Spleen (tissue), 11 donors: Measurements from ENCODE around the gene PVALEF. TPM values are rescaled to one million over a fixed set of nuclear protein-coding genes. Genes with fewer than 3 reads are reported as not detected.

ENCODE experiments used
- DNase-seq: peaks from one replicate; pipeline ENCODE4 v3.0.0-alpha.2; 2020
- H3K27ac ChIP-seq, 8 donors: fragments of 200-600 bp; sonication (generic) in 7 of 8; 1 replicate in 4 of 8; 2 replicates in 4 of 8; pipeline versions ENCODE4 v1.5.0 to v1.8.0; 2016 to 2021; ENCODE audit warnings: inconsistent platforms in 4 of 8, mild to moderate bottlenecking in 4 of 8, moderate library complexity in 1 of 8
- H3K27me3 ChIP-seq, 7 donors: fragments of 200-600 bp; sonication (generic) in 6 of 7; replicated peaks in 1 of 7; 1 replicate in 4 of 7; 2 replicates in 3 of 7; pipeline versions ENCODE4 v1.5.0 to v1.8.0; 2016 to 2021; ENCODE audit warnings: inconsistent platforms in 3 of 7, mild to moderate bottlenecking in 1 of 7
- H3K36me3 ChIP-seq, 6 donors: fragments of 200-600 bp; sonication (generic) in 5 of 6; 1 replicate in 4 of 6; 2 replicates in 2 of 6; pipeline versions ENCODE4 v1.5.0 to v1.8.0; 2016 to 2021; ENCODE audit warnings: inconsistent platforms in 2 of 6
- H3K4me1 ChIP-seq, 6 donors: fragments of 200-600 bp; sonication (generic) in 5 of 6; 1 replicate in 3 of 6; 2 replicates in 3 of 6; pipeline versions ENCODE4 v1.5.0 to v1.8.0; 2016 to 2021; ENCODE audit warnings: inconsistent platforms in 3 of 6
- H3K4me3 ChIP-seq, 8 donors: fragments of 200-600 bp; sonication (generic) in 7 of 8; 1 replicate in 4 of 8; 2 replicates in 4 of 8; pipeline versions ENCODE4 v1.5.0 to v1.8.0; 2016 to 2021; ENCODE audit warnings: inconsistent platforms in 4 of 8, mild to moderate bottlenecking in 4 of 8, moderate library complexity in 2 of 8
- H3K9me3 ChIP-seq, 8 donors: fragments of 200-600 bp; sonication (generic) in 7 of 8; 1 replicate in 4 of 8; 2 replicates in 4 of 8; pipeline versions ENCODE4 v1.5.0 to v1.8.0; 2016 to 2021; ENCODE audit warnings: inconsistent platforms in 4 of 8
- POLR2A ChIP-seq, 3 donors: fragments of 450-650 bp; IDR thresholded peaks; one replicate each; pipeline ENCODE4 v1.5.1; 2017; ENCODE audit warnings: antibody characterized with exemption in 3 of 3, mild to moderate bottlenecking in 1 of 3
- POLR2AphosphoS5 ChIP-seq, 3 donors: sonication (generic); formaldehyde crosslinking; IDR thresholded peaks; one replicate each; pipeline ENCODE4 v1.5.1; 2017; ENCODE audit warnings: antibody characterized with exemption in 3 of 3
- WGBS, 5 donors: extraction: QIAGEN DNeasy Blood & Tissue Kit in 3 of 5; methylation state at CpG; one replicate each; pipeline versions ENCODE4 v1.1.5 to v1.1.7; 2013 to 2018; 5-methylcytosine and 5-hydroxymethylcytosine counted together
- intact Hi-C: fragments of 100-400 bp; cut with DNase I; formaldehyde crosslinking; loops from one replicate; pipeline ENCODE4 v1.15.0; 2023; ENCODE audit warnings: low total_unique reads
- polyA plus RNA-seq, 3 donors: library from polyadenylated mRNA; stranded (reverse); fragments of 200-250 nt; gene quantifications; one replicate each; pipeline ENCODE4 v1.2.1, GENCODE V29; 2013
- total RNA-seq, 7 donors: library from RNA; depleted of rRNA in 3 of 7; stranded (reverse); fragments of >200 nt in 3 of 7; fragmentation: NEBNext Ultra II Directional in 4 of 7; extraction: Animal tissue kit (Norgen Biotek cat#: 25700) in 4 of 7; gene quantifications; one replicate each; pipeline versions ENCODE4 v1.1.0 to v1.2.1, GENCODE V29; 2016 to 2021
- TF ChIP-seq, protein P1 (sequence below), 11 experiments: fragments of 200-600 bp in 7 of 11; fragments of 450-650 bp in 4 of 11; sonication (generic) in 4 of 11; IDR thresholded peaks in 8 of 11; conservative IDR thresholded peaks in 3 of 11; 1 replicate in 7 of 11; 2 replicates in 4 of 11; pipeline versions ENCODE4 v1.4.0 to v1.8.0; 2016 to 2021; ENCODE audit warnings: antibody characterized with exemption in 11 of 11, inconsistent platforms in 4 of 11, mild to moderate bottlenecking in 1 of 11
- donor health status: healthy with polysubstance abuse.
- donor health status: DM: no; HTN: no; CAD: no; lungs with moderate emphysema.
- donor health status: DM: no; HTN: no; CAD: no.
- donor health status: Bipolar disorder and iron deficiency.
- donor health status: healthy.
- donor health status: DM: no; HTN: no; CAD: no.
- donor health status: DM: yes; HTN: yes; CAD: no.

The PVALEF gene
- total and polyA plus RNA-seq, 10 donors: not detected

DNA sequence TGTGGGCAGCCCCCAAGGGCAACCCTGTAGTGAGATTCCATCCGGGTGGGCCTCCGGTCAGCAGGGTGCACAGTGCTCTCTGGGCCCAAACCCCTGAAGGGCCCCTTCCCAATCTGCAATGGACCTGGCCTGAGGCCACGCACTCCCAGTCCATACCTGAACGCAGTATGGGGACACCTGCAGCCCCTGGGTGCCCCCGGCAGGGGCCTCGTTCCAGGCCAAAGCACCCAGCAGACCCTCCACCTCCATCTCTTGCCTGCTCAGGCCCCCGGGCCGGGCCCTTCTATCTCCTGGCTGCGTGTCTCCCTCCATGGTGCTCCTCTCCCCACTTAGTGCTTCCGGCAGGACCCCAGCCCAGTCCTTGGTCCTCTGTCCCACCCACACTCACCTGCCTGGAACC lies 18.0 kb downstream of the PVALEF start:
- intact Hi-C loops: no loop called here
- TF ChIP-seq POLR2A (IDR thresholded peaks at IDR 0.05): no peak
- no peak for TF ChIP-seq POLR2AphosphoS5 (IDR thresholded peaks at IDR 0.05)
- TF ChIP-seq, protein P1, sequence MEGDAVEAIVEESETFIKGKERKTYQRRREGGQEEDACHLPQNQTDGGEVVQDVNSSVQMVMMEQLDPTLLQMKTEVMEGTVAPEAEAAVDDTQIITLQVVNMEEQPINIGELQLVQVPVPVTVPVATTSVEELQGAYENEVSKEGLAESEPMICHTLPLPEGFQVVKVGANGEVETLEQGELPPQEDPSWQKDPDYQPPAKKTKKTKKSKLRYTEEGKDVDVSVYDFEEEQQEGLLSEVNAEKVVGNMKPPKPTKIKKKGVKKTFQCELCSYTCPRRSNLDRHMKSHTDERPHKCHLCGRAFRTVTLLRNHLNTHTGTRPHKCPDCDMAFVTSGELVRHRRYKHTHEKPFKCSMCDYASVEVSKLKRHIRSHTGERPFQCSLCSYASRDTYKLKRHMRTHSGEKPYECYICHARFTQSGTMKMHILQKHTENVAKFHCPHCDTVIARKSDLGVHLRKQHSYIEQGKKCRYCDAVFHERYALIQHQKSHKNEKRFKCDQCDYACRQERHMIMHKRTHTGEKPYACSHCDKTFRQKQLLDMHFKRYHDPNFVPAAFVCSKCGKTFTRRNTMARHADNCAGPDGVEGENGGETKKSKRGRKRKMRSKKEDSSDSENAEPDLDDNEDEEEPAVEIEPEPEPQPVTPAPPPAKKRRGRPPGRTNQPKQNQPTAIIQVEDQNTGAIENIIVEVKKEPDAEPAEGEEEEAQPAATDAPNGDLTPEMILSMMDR (IDR thresholded peaks at IDR 0.05 in 8 of 11, conservative IDR thresholded peaks at IDR 0.05 in 3 of 11): no peak
- DNase-seq: no peak
- H3K4me3 ChIP-seq: no peak overlapping the region
- H3K36me3 ChIP-seq: peaks cover 0 to 2% (median 0%) of the 10 kb centered on the region in 6 donors
- H3K27me3 ChIP-seq: peaks cover 0 to 29% (median 0%) of the 10 kb centered on the region in 7 donors
- peaks cover 0 to 6% (median 0%) of the 10 kb centered on the region in 6 donors for H3K4me1 ChIP-seq
- no peaks in the 10 kb centered on the region for H3K9me3 ChIP-seq
- WGBS, 5 donors: 85 to 93% (median 90%) methylated on average over 8 to 10 of the region's 10 CpGs
- H3K27ac ChIP-seq: no peak overlapping the region

DNA sequence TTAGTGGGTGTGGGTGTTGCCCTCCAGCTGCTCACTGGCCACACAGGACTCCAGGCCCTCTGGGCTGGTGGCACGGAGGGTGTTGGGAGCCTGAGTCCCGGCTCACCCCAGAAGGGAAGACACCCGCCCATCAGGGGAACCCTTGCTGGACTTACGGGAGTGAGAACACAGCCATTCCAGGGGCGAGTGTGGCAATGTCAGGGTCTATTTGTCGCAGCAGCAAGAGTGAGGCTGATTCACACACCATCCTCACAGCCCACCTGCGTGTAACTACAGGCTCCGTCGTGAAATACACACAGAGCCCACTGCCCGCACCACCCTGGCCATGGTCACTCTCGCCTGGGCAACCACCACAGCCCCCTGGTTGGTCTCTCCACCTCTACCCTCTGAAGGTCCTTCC lies 18.5 kb downstream of the PVALEF start:
- TF ChIP-seq POLR2A (IDR thresholded peaks at IDR 0.05) (no peak), POLR2AphosphoS5 (IDR thresholded peaks at IDR 0.05) (no peak)
- TF ChIP-seq, protein P1 (IDR thresholded peaks at IDR 0.05 in 8 of 11, conservative IDR thresholded peaks at IDR 0.05 in 3 of 11): no peak
- no peaks in the 10 kb centered on the region for H3K9me3 ChIP-seq
- H3K36me3 ChIP-seq: peaks cover 0 to 7% (median 0%) of the 10 kb centered on the region in 6 donors
- 90 to 95% (median 93%) methylated on average over 8 to 11 of the region's 11 CpGs for WGBS, 5 donors
- no peak for DNase-seq
- peaks cover 0 to 29% (median 0%) of the 10 kb centered on the region in 7 donors for H3K27me3 ChIP-seq
- H3K4me1 ChIP-seq: peaks cover 0 to 6% (median 0%) of the 10 kb centered on the region in 6 donors
- intact Hi-C loops: no loop called here
- no peak overlapping the region for H3K27ac ChIP-seq
- H3K4me3 ChIP-seq: no peak overlapping the region

DNA sequence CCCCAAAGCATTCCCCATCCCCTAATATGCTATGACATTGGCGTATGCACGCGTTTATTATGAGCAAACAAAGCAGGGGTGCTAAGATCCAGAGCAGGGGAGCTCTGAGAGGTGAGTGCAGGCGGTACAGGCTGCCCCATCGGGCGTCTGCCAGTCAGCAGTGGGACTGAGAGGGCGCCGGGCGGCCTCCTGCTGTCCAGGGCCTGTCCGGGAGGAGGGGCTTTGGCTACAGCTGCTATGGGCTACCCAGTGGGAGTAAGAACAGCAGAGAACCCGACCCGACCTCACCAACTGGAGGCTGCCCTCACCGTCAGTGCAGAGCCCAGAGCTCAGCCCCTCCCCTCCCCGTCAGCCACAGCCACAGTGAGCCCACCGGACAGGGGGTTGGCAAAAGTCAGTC lies 19.2 kb downstream of the PVALEF start:
- intact Hi-C loops: no loop called here
- no peak for DNase-seq

DNA sequence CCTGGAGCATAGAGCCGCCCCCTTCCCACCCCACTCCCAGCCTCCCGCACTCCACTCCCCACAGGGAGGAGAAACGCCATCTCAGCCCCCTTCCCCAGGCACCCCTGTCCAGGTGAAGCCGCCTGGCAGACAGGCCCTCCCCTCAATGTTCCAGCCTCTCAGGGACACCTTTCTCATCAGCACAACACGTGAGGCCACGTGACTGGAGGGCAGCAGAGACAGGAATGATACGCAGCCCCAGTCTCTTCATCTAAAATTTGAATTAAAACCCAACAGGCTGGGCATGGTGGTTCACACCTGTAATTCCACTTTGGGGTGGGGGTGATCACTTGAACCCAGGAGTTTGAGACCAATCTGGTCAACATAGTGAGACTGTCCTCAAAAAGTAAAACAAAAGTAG lies 20.9 kb downstream of the PVALEF start:
- H3K27ac ChIP-seq: no peak overlapping the region
- WGBS, 5 donors: 81 to 89% (median 88%) methylated on average over 6 to 7 of the region's 7 CpGs
- intact Hi-C loops: no loop called here
- peaks cover 0 to 27% (median 0%) of the 10 kb centered on the region in 7 donors for H3K27me3 ChIP-seq
- H3K4me1 ChIP-seq: no peaks in the 10 kb centered on the region
- TF ChIP-seq POLR2AphosphoS5 (IDR thresholded peaks at IDR 0.05) (no peak), POLR2A (IDR thresholded peaks at IDR 0.05) (no peak)
- TF ChIP-seq, protein P1 (IDR thresholded peaks at IDR 0.05 in 8 of 11, conservative IDR thresholded peaks at IDR 0.05 in 3 of 11): no peak
- H3K36me3 ChIP-seq: peaks cover 0 to 31% (median 13%) of the 10 kb centered on the region in 6 donors
- no peaks in the 10 kb centered on the region for H3K9me3 ChIP-seq
- no peak overlapping the region for H3K4me3 ChIP-seq
- no peak for DNase-seq

More for the DNA sequence above, 19.2 kb downstream of the PVALEF start:
- WGBS, 5 donors: 45 to 50% (median 49%) methylated on average over 14 to 15 of the region's 15 CpGs
- Histone ChIP-seq H3K4me3 (no peak overlapping the region), H3K27me3 (peaks cover 0 to 29% (median 0%) of the 10 kb centered on the region in 7 donors), H3K27ac (no peak overlapping the region), H3K36me3 (peaks cover 0 to 14% (median 1%) of the 10 kb centered on the region in 6 donors), H3K4me1 (peaks cover 0 to under 1% (median 0%) of the 10 kb centered on the region in 6 donors), H3K9me3 (no peaks in the 10 kb centered on the region)
- TF ChIP-seq POLR2A (IDR thresholded peaks at IDR 0.05) (no peak), POLR2AphosphoS5 (IDR thresholded peaks at IDR 0.05) (no peak)
- TF ChIP-seq, protein P1 (IDR thresholded peaks at IDR 0.05 in 8 of 11, conservative IDR thresholded peaks at IDR 0.05 in 3 of 11): no peak
